ENCODE measurements around the gene PPP1R13L.

- TF ChIP-seq EZH2phosphoT487 (IDR thresholded peaks at IDR 0.05; ENCODE audit: borderline replicate concordance, low read length) (no peak), CTCF (conservative IDR thresholded peaks at IDR 0.05; ENCODE audit: low read depth, low read length) (no peak)
These were observed 1.6 kb downstream of the PPP1R13L start for GRCh38 chr19:45403272-45403671.
